ENCODE results near the gene SNX33.

The SNX33 gene

GRCh38 chr15:75641603-75642002 is 6.1 kb upstream of the SNX33 start:
- no peak for DNase-seq

GRCh38 chr15:75644376-75644775 is 3.3 kb upstream of the SNX33 start:
- no peak for DNase-seq

GRCh38 chr15:75646112-75646943 is 1.4 kb upstream of the SNX33 start:
- no peak for DNase-seq

- peak; percentile 46 for DNase-seq
Measured at GRCh38 chr15:75646944-75647364, 758 bp upstream of the SNX33 start.

GRCh38 chr15:75648156-75649000 is 666 bp downstream of the SNX33 start:
- no peak for DNase-seq

GRCh38 chr15:75649045-75649761 is 1.5 kb downstream of the SNX33 start:
- DNase-seq, result no peak

- DNase-seq, result no peak
Measured at GRCh38 chr15:75649848-75650247, 2.1 kb downstream of the SNX33 start.

GRCh38 chr15:75650908-75651809 is 3.4 kb downstream of the SNX33 start:
- DNase-seq, result no peak

GRCh38 chr15:75651810-75652543 is 4.3 kb downstream of the SNX33 start:
- DNase-seq, result no peak

GRCh38 chr15:75653347-75653913 is 5.7 kb downstream of the SNX33 start:
- no peak for DNase-seq

GRCh38 chr15:75654201-75654907 is 6.6 kb downstream of the SNX33 start:
- DNase-seq, result no peak

- DNase-seq, result no peak
Measured at GRCh38 chr15:75655931-75656330, 8.2 kb downstream of the SNX33 start.

GRCh38 chr15:75656331-75656730 is 8.6 kb downstream of the SNX33 start:
- DNase-seq, result no peak

- DNase-seq, result no peak
Measured at GRCh38 chr15:75656813-75657212, 9.1 kb downstream of the SNX33 start.

- DNase-seq, result no peak
Measured at GRCh38 chr15:75659141-75659771, 11.5 kb downstream of the SNX33 start.

GRCh38 chr15:75659928-75660645 is 12.4 kb downstream of the SNX33 start:
- no peak for DNase-seq

GRCh38 chr15:75661100-75661755 is 13.5 kb downstream of the SNX33 start:
- no peak for DNase-seq

- DNase-seq, result no peak
Measured at GRCh38 chr15:75661756-75662140, 14.0 kb downstream of the SNX33 start.
